Right lung (tissue), 5 donors: ENCODE data around the gene CELSR1. TPM values are rescaled to one million over a fixed set of nuclear protein-coding genes. Genes with fewer than 3 reads are reported as not detected.

Experiments
- DNase-seq, 2 donors: peaks; one replicate each; pipeline ENCODE4 v3.0.0-alpha.2; 2013
- polyA plus RNA-seq, 5 donors: library from polyadenylated mRNA; unstranded; fragments of 120-200 nt; gene quantifications; one replicate each; pipeline versions ENCODE4 v1.2.1 to v1.2.3, GENCODE V29; 2013; ENCODE audit warnings: inconsistent platforms in 1 of 5, low replicate concordance in 1 of 5; ENCODE audit not compliant: insufficient read length in 5 of 5, insufficient read depth in 1 of 5

Gene CELSR1
- polyA plus RNA-seq, 5 donors, result 22.6 to 40.5 (median 26.4) TPM

GRCh38 chr22:46576556-46577367 is 39.3 kb upstream of the CELSR1 start:
- DNase-seq, result no peak

- DNase-seq, result no peak
These were observed 38.6 kb upstream of the CELSR1 start for GRCh38 chr22:46575911-46576555.

- DNase-seq, result no peak
These were observed 37.8 kb upstream of the CELSR1 start for GRCh38 chr22:46574993-46575910.

GRCh38 chr22:46574438-46574992 is 37.1 kb upstream of the CELSR1 start:
- DNase-seq, result no peak

GRCh38 chr22:46573781-46574437 is 36.5 kb upstream of the CELSR1 start:
- DNase-seq, result no peak

- DNase-seq, result no peak
These were observed 35.7 kb upstream of the CELSR1 start for GRCh38 chr22:46572911-46573780.

GRCh38 chr22:46571642-46572250 is 34.3 kb upstream of the CELSR1 start:
- DNase-seq, result no peak

- no peak for DNase-seq
These were observed 32.7 kb upstream of the CELSR1 start for GRCh38 chr22:46569848-46570695.

GRCh38 chr22:46569055-46569847 is 31.8 kb upstream of the CELSR1 start:
- DNase-seq, result no peak

GRCh38 chr22:46568102-46568809 is 30.8 kb upstream of the CELSR1 start:
- DNase-seq, result no peak

GRCh38 chr22:46567471-46567870 is 30.1 kb upstream of the CELSR1 start:
- DNase-seq, result no peak

GRCh38 chr22:46564084-46564714 is 26.8 kb upstream of the CELSR1 start:
- no peak for DNase-seq

GRCh38 chr22:46563381-46564083 is 26.1 kb upstream of the CELSR1 start:
- DNase-seq, result no peak

- DNase-seq, result no peak
These were observed 24.1 kb upstream of the CELSR1 start for GRCh38 chr22:46561435-46561905.

GRCh38 chr22:46560696-46561295 is 23.4 kb upstream of the CELSR1 start:
- no peak for DNase-seq
